OCI-LY3 (cell line): ENCODE data around the gene SLC43A1.
A peak's percentile ranks its signal among the peaks of the same experiment; 100 is the strongest.
"Not testable (repeated sequence)": the region's sequence is repeated elsewhere in the genome, so short reads cannot be mapped to it uniquely, and the experiment has no call there.

Experiments
- H2AFZ ChIP-seq: fragments of 200-600, 300-600 bp; shearing (Covaris generic); 2 replicates; pipeline ENCODE4 v1.6.0; 2014; ENCODE audit warnings: antibody characterized with exemption, low read depth, low read length
- H3K27ac ChIP-seq: fragments of 200-600, 300-600 bp; sonication (generic); 2 replicates; pipeline ENCODE4 v1.5.1; 2014; ENCODE audit warnings: mild to moderate bottlenecking, low read length, moderate library complexity, mixed read lengths
- H3K27me3 ChIP-seq: fragments of 200-600, 300-600 bp; sonication (generic); 2 replicates; pipeline ENCODE4 v1.6.1; 2014; ENCODE audit warnings: low read depth, low read length, mixed read lengths
- H3K36me3 ChIP-seq: fragments of 200-600, 300-600 bp; sonication (generic); replicated peaks from 2 replicates; pipeline ENCODE3; 2014; ENCODE audit warnings: low read depth, low read length, mixed read lengths
- H3K4me1 ChIP-seq: fragments of 300-600, 200-600 bp; sonication (generic); 2 replicates; pipeline ENCODE4 v1.6.1; 2014; ENCODE audit warnings: low read length, mixed read lengths
- H3K4me2 ChIP-seq: fragments of 200-600, 300-600 bp; sonication (generic); 2 replicates; pipeline ENCODE4 v1.6.1; 2014; ENCODE audit warnings: low read length, mixed read lengths
- H3K4me3 ChIP-seq: fragments of 300-600, 200-600 bp; sonication (generic); 2 replicates; pipeline ENCODE4 v1.5.1; 2014; ENCODE audit warnings: antibody characterized with exemption, mild to moderate bottlenecking, low read length, moderate library complexity
- H3K79me2 ChIP-seq: fragments of 300-600, 200-600 bp; shearing (Covaris generic); 2 replicates; pipeline ENCODE4 v1.6.1; 2014; ENCODE audit warnings: mild to moderate bottlenecking, low read length, mixed read lengths
- H3K9ac ChIP-seq: fragments of 300-600, 200-600 bp; shearing (Covaris generic); 2 replicates; pipeline ENCODE4 v1.6.0; 2014; ENCODE audit warnings: mild to moderate bottlenecking, low read length, moderate library complexity
- H3K9me3 ChIP-seq: fragments of 200-600, 300-600 bp; shearing (Covaris generic); 2 replicates; pipeline ENCODE4 v1.6.1; 2014; ENCODE audit warnings: low read length, mixed read lengths; ENCODE audit not compliant: insufficient read depth
- H4K20me1 ChIP-seq: fragments of 200-600, 300-600 bp; sonication (generic); 2 replicates; pipeline ENCODE4 v1.6.1; 2016; ENCODE audit warnings: low read length, mixed read lengths; ENCODE audit not compliant: insufficient read depth
- EZH2phosphoT487 ChIP-seq: fragments of 200-600 bp; shearing (Covaris generic); IDR thresholded peaks from 2 replicates; pipeline ENCODE4 v1.6.1; 2018; ENCODE audit warnings: antibody characterized with exemption, mixed run types, low read depth
- TF ChIP-seq, protein P1 (sequence below): fragments of 200-600, 300-600 bp; sonication (generic); IDR thresholded peaks from 2 replicates; pipeline ENCODE4 v1.5.1; 2014; ENCODE audit warnings: antibody characterized with exemption, low read length, low read depth

Gene SLC43A1

GRCh38 chr11:57539342-57539741 lies 23.8 kb upstream of the SLC43A1 start:
- Histone ChIP-seq H3K4me2 (no peak overlapping the region), H3K36me3 (no peaks in the 10 kb centered on the region), H3K27ac (no peak overlapping the region), H2AFZ (no peak overlapping the region), H3K9ac (no peak overlapping the region), H4K20me1 (no peaks in the 10 kb centered on the region), H3K9me3 (no peaks in the 10 kb centered on the region), H3K27me3 (no peaks in the 10 kb centered on the region), H3K79me2 (no peaks in the 10 kb centered on the region), H3K4me3 (no peak overlapping the region), H3K4me1 (no peaks in the 10 kb centered on the region)
- no peak for TF ChIP-seq EZH2phosphoT487
- TF ChIP-seq, protein P1, sequence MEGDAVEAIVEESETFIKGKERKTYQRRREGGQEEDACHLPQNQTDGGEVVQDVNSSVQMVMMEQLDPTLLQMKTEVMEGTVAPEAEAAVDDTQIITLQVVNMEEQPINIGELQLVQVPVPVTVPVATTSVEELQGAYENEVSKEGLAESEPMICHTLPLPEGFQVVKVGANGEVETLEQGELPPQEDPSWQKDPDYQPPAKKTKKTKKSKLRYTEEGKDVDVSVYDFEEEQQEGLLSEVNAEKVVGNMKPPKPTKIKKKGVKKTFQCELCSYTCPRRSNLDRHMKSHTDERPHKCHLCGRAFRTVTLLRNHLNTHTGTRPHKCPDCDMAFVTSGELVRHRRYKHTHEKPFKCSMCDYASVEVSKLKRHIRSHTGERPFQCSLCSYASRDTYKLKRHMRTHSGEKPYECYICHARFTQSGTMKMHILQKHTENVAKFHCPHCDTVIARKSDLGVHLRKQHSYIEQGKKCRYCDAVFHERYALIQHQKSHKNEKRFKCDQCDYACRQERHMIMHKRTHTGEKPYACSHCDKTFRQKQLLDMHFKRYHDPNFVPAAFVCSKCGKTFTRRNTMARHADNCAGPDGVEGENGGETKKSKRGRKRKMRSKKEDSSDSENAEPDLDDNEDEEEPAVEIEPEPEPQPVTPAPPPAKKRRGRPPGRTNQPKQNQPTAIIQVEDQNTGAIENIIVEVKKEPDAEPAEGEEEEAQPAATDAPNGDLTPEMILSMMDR = no peak

GRCh38 chr11:57536947-57537619 lies 21.6 kb upstream of the SLC43A1 start, which contains the start of gene SMTNL1:
Gene SMTNL1 (plus strand): TSS chr11:57537595. CDS start chr11:57542643, 5,048 bp downstream.
- no peaks in the 10 kb centered on the region for H3K9me3 ChIP-seq
- H3K27ac ChIP-seq = no peak within 1 kb of the TSS
- H3K4me1 ChIP-seq = no peaks in the 10 kb centered on the region
- H3K4me3 ChIP-seq = no peak within 1 kb of the TSS
- H3K9ac ChIP-seq = no peak within 1 kb of the TSS
- H2AFZ ChIP-seq = no peak within 1 kb of the TSS
- TF ChIP-seq EZH2phosphoT487 = no peak
- TF ChIP-seq, protein P1 = no peak
- no peaks in the 10 kb centered on the region for H3K36me3 ChIP-seq
- no peaks in the 10 kb centered on the region for H4K20me1 ChIP-seq
- no peaks in the 10 kb centered on the region for H3K27me3 ChIP-seq
- H3K4me2 ChIP-seq = no peak within 1 kb of the TSS
- H3K79me2 ChIP-seq = no peaks in the 10 kb centered on the region

GRCh38 chr11:57534449-57534848 lies 18.9 kb upstream of the SLC43A1 start:
- not testable (repeated sequence) for H3K36me3 ChIP-seq, H3K27ac ChIP-seq, H3K9ac ChIP-seq, H3K4me1 ChIP-seq, H2AFZ ChIP-seq, H3K4me3 ChIP-seq, H3K9me3 ChIP-seq, H3K27me3 ChIP-seq, H3K4me2 ChIP-seq, H4K20me1 ChIP-seq
- peaks cover 15% of the 10 kb centered on the region for H3K79me2 ChIP-seq

GRCh38 chr11:57530596-57531507 lies 15.3 kb upstream of the SLC43A1 start, which contains the start of gene TIMM10:
Gene TIMM10 (minus strand): TSS chr11:57530754. CDS start chr11:57530189, 565 bp downstream.
- H3K27ac ChIP-seq = peak within 1 kb of the TSS; percentile 55
- H2AFZ ChIP-seq = peak within 1 kb of the TSS; percentile 82
- TF ChIP-seq, protein P1 = peak; percentile 17
- no peak for TF ChIP-seq EZH2phosphoT487
- peak within 1 kb of the TSS; percentile 88 for H3K9ac ChIP-seq
- H3K27me3 ChIP-seq = no peaks in the 10 kb centered on the region
- peaks cover 26% of the 10 kb centered on the region for H3K36me3 ChIP-seq
- peak within 1 kb of the TSS; percentile 90 for H3K4me3 ChIP-seq
- H4K20me1 ChIP-seq = no peaks in the 10 kb centered on the region
- peaks cover 16% of the 10 kb centered on the region for H3K4me1 ChIP-seq
- H3K79me2 ChIP-seq = peaks cover 39% of the 10 kb centered on the region
- H3K4me2 ChIP-seq = peak within 1 kb of the TSS; percentile 93
- H3K9me3 ChIP-seq = no peaks in the 10 kb centered on the region
